NCI-H510A treated with DMSO at 0.1 percent for 48 hours (cell line): ENCODE data around the gene MOB1A.
"Not testable (repeated sequence)": the region's sequence is repeated elsewhere in the genome, so short reads cannot be mapped to it uniquely, and the experiment has no call there.

Experiments
- DNase-seq: peaks from one replicate; lab custom pipeline; 2025; lab: John Stamatoyannopoulos, UW

MOB1A gene

GRCh38 chr2:74148457-74149246 lies 30.0 kb downstream of the MOB1A start:
- no peak for DNase-seq

- peak; percentile 86 for DNase-seq
Observed at GRCh38 chr2:74147727-74148456, 30.8 kb downstream of the MOB1A start, which contains the start of gene BOLA3. Gene BOLA3, minus strand, starts transcription at chr2:74147912. Its CDS starts 38 bp downstream, at chr2:74147874.

GRCh38 chr2:74146929-74147726 lies 31.6 kb downstream of the MOB1A start:
- DNase-seq = no peak

GRCh38 chr2:74142340-74142739 lies 36.3 kb downstream of the MOB1A start:
- no peak for DNase-seq

- DNase-seq = no peak
Observed at GRCh38 chr2:74138600-74139323, 39.9 kb downstream of the MOB1A start.

- DNase-seq = no peak
Observed at GRCh38 chr2:74137651-74138599, 40.8 kb downstream of the MOB1A start.

- DNase-seq = no peak
Observed at GRCh38 chr2:74131901-74132300, 46.8 kb downstream of the MOB1A start.

GRCh38 chr2:74130211-74130995 lies 48.3 kb downstream of the MOB1A start:
- DNase-seq = no peak

GRCh38 chr2:74128206-74128605 lies 50.5 kb downstream of the MOB1A start:
- no peak for DNase-seq

- DNase-seq = not testable (repeated sequence)
Observed at GRCh38 chr2:74123955-74124354, 54.7 kb downstream of the MOB1A start.

- not testable (repeated sequence) for DNase-seq
Observed at GRCh38 chr2:74121846-74122245, 56.8 kb downstream of the MOB1A start.

GRCh38 chr2:74119912-74120825 lies 58.5 kb downstream of the MOB1A start:
- DNase-seq = peak; percentile 86

GRCh38 chr2:74119339-74119738 lies 59.3 kb downstream of the MOB1A start:
- DNase-seq = no peak

GRCh38 chr2:74111380-74111779 lies 67.3 kb downstream of the MOB1A start:
- no peak for DNase-seq

- no peak for DNase-seq
Observed at GRCh38 chr2:74110537-74110936, 68.1 kb downstream of the MOB1A start.

- no peak for DNase-seq
Observed at GRCh38 chr2:74109551-74109950, 69.1 kb downstream of the MOB1A start.

- no peak for DNase-seq
Observed at GRCh38 chr2:74107071-74107470, 71.6 kb downstream of the MOB1A start.

GRCh38 chr2:74105413-74105812 lies 73.3 kb downstream of the MOB1A start:
- DNase-seq = no peak

GRCh38 chr2:74104839-74105238 lies 73.8 kb downstream of the MOB1A start:
- DNase-seq = no peak
